Pancreas (tissue), 10 donors: Measurements from ENCODE around the gene IQCN. TPM values are rescaled to one million over a fixed set of nuclear protein-coding genes. Genes with fewer than 3 reads are reported as not detected.

Experiments
- ATAC-seq, 4 donors: fragments of 200-7000 bp; cut with Tn5 transposase; one replicate each; pipeline versions ENCODE4 v1.8.0 to v1.9.1; 2020; ENCODE audit warnings: mild to moderate bottlenecking in 4 of 4, moderate library complexity in 4 of 4
- DNase-seq, 6 donors: peaks; one replicate each; pipeline ENCODE4 v3.0.0-alpha.2; 2020
- FAIRE-seq: peaks from 2 replicates; lab custom pipeline; 2012; peaks lifted over from hg19 to GRCh38; lab: Jason Lieb, UNC
- H3K27ac ChIP-seq, 4 donors: fragments of 200-600 bp; sonication (generic); 1 replicate in 3 of 4; 2 replicates in 1 of 4; pipeline versions ENCODE4 v1.5.0 to v1.8.0; 2020
- H3K27me3 ChIP-seq, 4 donors: fragments of 200-600 bp; one replicate each; pipeline ENCODE4 v1.8.0; 2021
- H3K36me3 ChIP-seq, 3 donors: fragments of 200-600 bp; sonication (generic) in 1 of 3; one replicate each; pipeline versions ENCODE4 v1.5.0 to v1.8.0; 2020 to 2021
- H3K4me1 ChIP-seq, 3 donors: fragments of 200-600 bp; one replicate each; pipeline ENCODE4 v1.8.0; 2021
- H3K4me3 ChIP-seq, 4 donors: fragments of 200-600 bp; sonication (generic) in 2 of 4; one replicate each; pipeline versions ENCODE4 v1.5.0 to v1.8.0; 2020 to 2021
- H3K9me3 ChIP-seq, 4 donors: fragments of 200-600 bp; one replicate each; pipeline ENCODE4 v1.8.0; 2021
- CTCF ChIP-seq, 4 donors: fragments of 200-600 bp; sonication (generic) in 3 of 4; IDR thresholded peaks; one replicate each; pipeline versions ENCODE4 v1.5.0 to v1.8.0; 2021; ENCODE audit warnings: antibody characterized with exemption in 4 of 4
- WGBS, 2 donors: extraction: QIAGEN DNeasy Blood & Tissue Kit; methylation state at CpG; one replicate each; pipeline ENCODE4 v1.1.7; 2013; 5-methylcytosine and 5-hydroxymethylcytosine counted together
- intact Hi-C, 3 donors: fragments of 100-400 bp; cut with DNase I; formaldehyde crosslinking; loops; one replicate each; pipeline versions ENCODE4 v1.11.1 to v1.14.2; 2022
- polyA plus RNA-seq, 2 donors: library from polyadenylated mRNA; stranded (reverse); fragments of 200-250 nt; gene quantifications; one replicate each; pipeline ENCODE4 v1.2.3, GENCODE V29; 2013
- total RNA-seq, 6 donors: library from RNA; stranded (reverse); fragmentation: NEBNext Ultra II Directional in 4 of 6; extraction: Animal tissue kit (Norgen Biotek cat#: 25700) in 4 of 6; gene quantifications; one replicate each; pipeline versions ENCODE4 v1.2.1 to v1.2.4, GENCODE V29; 2021 to 2023
- donor health status: healthy with polysubstance abuse.
- donor health status: DM: no; HTN: no; CAD: no; lungs with moderate emphysema.
- donor health status: DM: no; HTN: no; CAD: no.
- donor health status: control.
- donor health status: control.
- donor health status: Bipolar disorder and iron deficiency.
- donor health status: DM: yes; HTN: yes; CAD: no.
- donor health status: DM: no; HTN: no; CAD: no.
- donor health status: DM: no; HTN: no; CAD: no.
- donor health status: DM: yes; HTN: yes; CAD: no.

Gene IQCN
- total and polyA plus RNA-seq, 8 donors = 1.0 to 25.3 (median 3.2) TPM

DNA sequence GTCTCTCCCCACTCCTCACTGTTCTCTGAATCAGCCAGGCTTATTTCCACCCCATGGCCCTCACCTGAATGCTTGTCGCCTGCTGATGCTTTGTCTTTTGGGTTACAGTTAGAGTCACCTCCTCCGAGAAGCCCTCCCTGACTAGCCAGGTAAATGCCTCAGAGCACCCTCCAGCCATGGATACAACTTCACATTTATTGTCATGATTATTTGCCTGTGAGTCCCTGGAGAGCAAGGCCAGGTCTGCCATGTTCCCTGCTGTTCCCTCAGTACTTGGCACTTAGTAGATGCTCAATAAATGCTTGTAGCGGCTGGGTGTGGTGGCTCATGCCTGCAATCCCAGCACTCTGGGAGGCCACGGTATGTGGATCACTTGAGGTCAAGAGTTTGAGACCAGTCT, 44.3 kb downstream of the IQCN start:
- TF ChIP-seq CTCF (IDR thresholded peaks at IDR 0.05) = no peak
- DNase-seq (no peak), FAIRE-seq (no peak), ATAC-seq (no peak)
- intact Hi-C loops = no loop called here
- no peaks in the 10 kb centered on the region for H3K9me3 ChIP-seq
- H3K27me3 ChIP-seq = peaks cover 0 to 5% (median 0%) of the 10 kb centered on the region in 4 donors
- no peak overlapping the region for H3K27ac ChIP-seq
- WGBS, 2 donors = 57 to 71% methylated on average over 4 of the region's 4 CpGs
- H3K4me3 ChIP-seq = no peak overlapping the region
- no peaks in the 10 kb centered on the region for H3K36me3 ChIP-seq
- peaks cover 0 to 2% (median 1%) of the 10 kb centered on the region in 3 donors for H3K4me1 ChIP-seq

DNA sequence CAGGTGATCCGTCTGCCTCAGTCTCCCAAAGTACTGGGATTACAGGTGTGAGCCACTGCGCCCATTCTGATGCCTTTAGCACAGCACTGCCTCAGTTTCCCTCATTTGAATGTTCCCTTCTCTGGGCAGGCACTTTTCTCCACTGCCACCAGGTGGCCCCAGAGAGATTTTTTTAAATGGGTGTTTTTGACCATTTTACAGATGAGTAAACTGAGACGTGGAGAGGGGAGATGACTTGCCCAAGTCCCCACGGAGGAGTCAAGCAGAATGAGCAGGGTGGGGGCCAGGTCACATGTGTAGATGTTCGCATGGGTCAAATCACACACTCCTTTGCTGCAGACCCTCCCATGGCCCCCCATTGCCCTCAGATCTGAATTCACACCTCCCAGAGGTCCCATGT, 44.8 kb downstream of the IQCN start:
- 56 to 64% methylated on average over 5 of the region's 5 CpGs for WGBS, 2 donors
- Histone ChIP-seq H3K9me3 (no peaks in the 10 kb centered on the region), H3K27ac (no peak overlapping the region), H3K27me3 (peaks cover 0 to 5% (median 0%) of the 10 kb centered on the region in 4 donors), H3K4me3 (no peak overlapping the region), H3K36me3 (no peaks in the 10 kb centered on the region), H3K4me1 (peaks cover 0 to 4% (median 4%) of the 10 kb centered on the region in 3 donors)
- ATAC-seq (no peak), DNase-seq (no peak), FAIRE-seq (no peak)
- peak in 2 of 4 donors; percentile 11 to 29 for TF ChIP-seq CTCF (IDR thresholded peaks at IDR 0.05)
- intact Hi-C loops = no loop called here

GRCh38 chr19:18227781-18228271, 46.4 kb downstream of the IQCN start:
- no peak for TF ChIP-seq CTCF (IDR thresholded peaks at IDR 0.05)
- FAIRE-seq (no peak), ATAC-seq (no peak), DNase-seq (no peak)
- intact Hi-C loops = no loop called here
- no peaks in the 10 kb centered on the region for H3K36me3 ChIP-seq
- peaks cover 0 to 4% (median 4%) of the 10 kb centered on the region in 3 donors for H3K4me1 ChIP-seq
- 68 to 76% methylated on average over 6 of the region's 6 CpGs for WGBS, 2 donors
- H3K4me3 ChIP-seq = no peak overlapping the region
- H3K27ac ChIP-seq = no peak overlapping the region
- H3K9me3 ChIP-seq = no peaks in the 10 kb centered on the region
- no peaks in the 10 kb centered on the region for H3K27me3 ChIP-seq

- FAIRE-seq (no peak), ATAC-seq (no peak), DNase-seq (no peak)
- H3K4me1 ChIP-seq = peaks cover 0 to 4% (median 4%) of the 10 kb centered on the region in 3 donors
- TF ChIP-seq CTCF (IDR thresholded peaks at IDR 0.05) = no peak
- no peaks in the 10 kb centered on the region for H3K27me3 ChIP-seq
- 77 to 83% methylated on average over 18 of the region's 18 CpGs for WGBS, 2 donors
- no peaks in the 10 kb centered on the region for H3K9me3 ChIP-seq
- no peaks in the 10 kb centered on the region for H3K36me3 ChIP-seq
- intact Hi-C loops = no loop called here
- H3K4me3 ChIP-seq = no peak overlapping the region
- H3K27ac ChIP-seq = no peak overlapping the region
Measured at GRCh38 chr19:18226956-18227780, 47.1 kb downstream of the IQCN start.
